T47D (cell line): ENCODE results near the gene POLK.
A peak's percentile ranks its signal among the peaks of the same experiment; 100 is the strongest.
"Not testable (repeated sequence)": the region's sequence is repeated elsewhere in the genome, so short reads cannot be mapped to it uniquely, and the experiment has no call there.

Source experiments
- DNase-seq, 2 experiments: peaks; one replicate each; pipeline versions ENCODE4 v3.0.0 to v3.0.0-alpha.2; 2011 to 2012; ENCODE audit warnings: low read depth in 1 of 2, low spot score in 1 of 2
- JUND ChIP-seq: IDR thresholded peaks from 2 replicates; pipeline ENCODE4 v1.6.1; 2012; ENCODE audit warnings: low read depth
- in situ Hi-C: cut with HindIII; loops from 2 replicates; pipeline ENCODE4 v1.10.0; 2016; ENCODE audit warnings: low sequenced_read_pairs, low pct_unique_long_range_greater_than_20kb

POLK gene

GRCh38 chr5:75491621-75492020 is 20.1 kb upstream of the POLK start:
- no peak for DNase-seq
- in situ Hi-C loops: no loop called here
- TF ChIP-seq JUND: no peak

DNA sequence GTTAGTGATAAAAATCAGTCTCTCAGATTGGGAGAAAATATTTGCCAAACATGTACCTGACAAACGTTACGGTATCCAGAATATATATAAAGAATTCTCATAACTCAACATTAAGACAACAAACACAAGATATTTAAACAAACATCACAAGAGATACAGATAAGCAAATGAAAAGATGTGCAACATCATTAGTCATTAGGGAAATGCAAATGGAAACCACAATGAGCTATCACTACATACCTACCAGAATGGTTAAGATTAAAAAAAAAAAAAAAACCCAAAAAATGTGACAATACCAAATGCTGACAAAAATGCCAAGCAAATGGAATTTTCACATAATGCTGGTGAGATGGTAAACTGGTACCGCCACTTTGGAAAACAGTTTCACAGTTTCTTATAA is 15.7 kb upstream of the POLK start:
- in situ Hi-C loops: no loop called here
- no peak for TF ChIP-seq JUND
- DNase-seq: no peak

DNA sequence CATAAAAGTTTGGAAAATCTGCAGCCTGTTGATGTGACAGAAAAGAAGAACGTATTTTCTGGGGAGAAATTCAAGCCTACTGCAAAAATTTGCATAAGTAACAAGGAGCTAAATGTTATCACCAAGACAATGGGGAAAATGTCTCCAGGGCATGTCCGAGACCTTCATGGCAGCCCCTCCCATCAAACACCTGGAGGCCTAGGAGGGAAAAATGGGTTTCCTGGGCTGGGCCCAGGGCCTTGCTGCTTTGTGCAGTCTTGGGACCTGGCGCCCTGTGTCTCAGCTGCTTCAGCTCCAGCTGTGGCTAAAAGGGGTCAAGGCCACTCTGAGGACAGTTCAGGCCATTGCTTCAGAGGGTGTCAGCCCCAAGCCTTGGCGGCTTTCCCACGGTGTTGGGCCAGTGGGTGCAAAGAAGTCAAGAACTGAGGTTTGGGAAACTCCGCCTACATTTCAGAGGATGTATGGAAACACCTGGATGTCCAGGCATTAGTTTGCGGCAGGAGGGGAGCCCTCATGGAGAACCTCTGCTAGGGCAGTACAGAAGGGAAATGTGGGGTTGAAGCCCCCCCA is 13.4 kb upstream of the POLK start:
- no peak for TF ChIP-seq JUND
- in situ Hi-C loops: no loop called here
- DNase-seq: no peak

GRCh38 chr5:75498875-75499274 is 12.8 kb upstream of the POLK start:
- DNase-seq, in situ Hi-C loops: not testable (repeated sequence)

GRCh38 chr5:75505112-75505511 is 6.6 kb upstream of the POLK start:
- in situ Hi-C loops, DNase-seq: not testable (repeated sequence)

DNA sequence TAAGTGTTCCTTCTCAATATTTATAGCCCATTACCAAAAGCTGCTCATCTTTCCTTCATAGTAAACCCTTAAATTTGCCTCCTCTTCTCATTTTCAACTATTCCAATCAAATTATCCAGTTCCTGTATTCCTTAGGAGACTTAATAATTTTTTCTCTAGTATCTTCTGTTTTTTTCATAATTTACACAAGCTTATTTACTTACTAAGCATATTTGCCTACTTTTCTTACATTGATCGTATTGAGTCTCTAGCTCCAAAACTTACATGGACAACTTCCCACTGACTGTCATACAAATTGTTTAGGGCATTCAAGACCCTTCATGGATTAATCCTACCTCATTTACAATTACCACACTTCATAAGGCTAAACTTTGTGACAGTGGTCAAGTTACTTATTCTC is 3.9 kb upstream of the POLK start:
- no peak for TF ChIP-seq JUND
- no peak for DNase-seq
- in situ Hi-C loops: no loop called here

GRCh38 chr5:75509546-75509945 is 2.1 kb upstream of the POLK start:
- in situ Hi-C loops: no loop called here
- TF ChIP-seq JUND: no peak
- DNase-seq: no peak

GRCh38 chr5:75509956-75510355 is 1.7 kb upstream of the POLK start:
- no peak for DNase-seq

DNA sequence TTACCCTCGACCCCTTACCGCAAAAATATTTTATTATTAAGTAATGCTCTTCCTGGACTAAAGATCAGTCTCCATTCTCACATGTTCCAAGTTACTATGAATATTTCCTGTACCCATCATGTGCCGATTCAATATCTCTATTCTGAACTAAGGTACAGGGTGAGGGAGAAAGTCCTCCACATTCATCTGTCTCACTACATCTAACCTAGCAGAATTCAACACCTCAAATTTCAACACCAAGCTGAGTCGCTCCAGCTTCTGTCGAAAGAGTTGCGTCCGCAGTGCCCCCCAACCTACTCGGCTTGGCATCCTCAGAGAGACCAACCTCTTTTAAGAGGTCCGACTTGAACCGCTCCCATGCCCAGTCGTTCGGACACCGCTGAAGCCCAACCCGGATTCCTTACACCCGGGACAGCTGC is 1.3 kb upstream of the POLK start:
- no peak for TF ChIP-seq JUND
- no peak for DNase-seq
- in situ Hi-C loops: no loop called here

More at GRCh38 chr5:75509956-75510355, 1.7 kb upstream of the POLK start:
- in situ Hi-C loops: no loop called here
- TF ChIP-seq JUND: no peak

GRCh38 chr5:75510836-75511434 is 756 bp upstream of the POLK start:
- DNase-seq: peak; percentile 11 to 37
- in situ Hi-C loops: no loop called here
- no peak for TF ChIP-seq JUND

GRCh38 chr5:75512383-75513074 is 838 bp downstream of the POLK start:
- in situ Hi-C loops: no loop called here
- DNase-seq: no peak
- TF ChIP-seq JUND: no peak

DNA sequence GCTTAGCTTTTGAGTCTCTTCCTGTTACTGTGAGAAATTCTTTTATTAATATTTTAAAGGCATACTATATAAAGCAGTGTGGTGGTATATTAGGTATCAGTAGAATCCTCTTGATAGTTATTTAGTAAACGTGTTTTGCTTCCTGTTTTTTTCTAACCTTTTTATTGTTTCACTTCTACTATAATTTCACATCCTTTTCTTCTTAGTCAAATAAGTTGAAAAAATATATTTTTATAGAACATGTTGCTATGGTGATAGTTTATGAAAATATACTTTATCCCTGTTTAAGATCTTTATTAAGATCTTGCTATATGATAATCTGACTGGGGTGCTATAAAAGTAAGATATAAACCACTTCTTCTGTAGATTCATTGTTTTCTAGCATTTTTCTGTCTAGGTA is 2.1 kb downstream of the POLK start:
- in situ Hi-C loops: no loop called here

GRCh38 chr5:75514323-75514722 is 2.6 kb downstream of the POLK start:
- no peak for TF ChIP-seq JUND
- DNase-seq: no peak
- in situ Hi-C loops: no loop called here

More for the DNA sequence above, 2.1 kb downstream of the POLK start:
- no peak for TF ChIP-seq JUND
- no peak for DNase-seq

DNA sequence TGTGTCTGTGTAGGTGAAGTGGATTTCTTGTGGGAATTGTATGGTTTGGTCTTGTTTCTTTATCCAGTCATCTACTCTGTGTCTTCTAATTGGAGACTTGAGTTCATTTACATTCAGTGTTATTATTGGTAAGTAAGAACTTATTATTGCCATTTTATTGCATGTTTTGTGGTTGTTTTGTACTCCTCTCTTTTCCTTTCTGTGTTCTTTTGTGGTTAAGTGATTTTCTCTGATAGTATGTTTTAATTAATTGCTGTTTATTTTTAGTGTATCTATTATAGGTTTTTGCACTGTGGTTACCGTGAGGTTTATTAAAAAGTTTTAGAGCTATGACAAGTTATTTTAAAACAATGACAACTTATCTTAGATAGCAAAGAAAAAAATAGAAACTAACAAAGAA is 8.1 kb downstream of the POLK start:
- no peak for TF ChIP-seq JUND
- in situ Hi-C loops: no loop called here
- no peak for DNase-seq
